Kidney epithelial cell (primary cell): ENCODE measurements around the gene GAS7. TPM values are rescaled to one million over a fixed set of nuclear protein-coding genes. Genes with fewer than 3 reads are reported as not detected.

Experiments
- DNase-seq: peaks from one replicate; pipeline ENCODE4 v3.0.0-alpha.2; 2010; ENCODE audit warnings: low read depth
- H3K27me3 ChIP-seq: 2 replicates; pipeline ENCODE4 v1.6.0; 2011; ENCODE audit warnings: low read length; ENCODE audit not compliant: control insufficient read depth, insufficient read depth
- H3K36me3 ChIP-seq: 2 replicates; pipeline ENCODE4 v1.5.1; 2011; ENCODE audit warnings: low read length; ENCODE audit not compliant: control insufficient read depth, insufficient read depth
- H3K4me3 ChIP-seq: 2 replicates; pipeline ENCODE4 v1.5.1; 2011; ENCODE audit warnings: low read depth, mild to moderate bottlenecking, control low read depth, low read length
- total RNA-seq: library from RNA; depleted of rRNA; stranded (reverse); fragments of >200 nt; gene quantifications from 2 replicates; pipeline ENCODE4 v1.2.3, GENCODE V29; 2015
- TF ChIP-seq, protein P1 (sequence below): IDR thresholded peaks from 2 replicates; pipeline ENCODE4 v1.5.1; 2011; ENCODE audit warnings: mild to moderate bottlenecking, moderate library complexity, low read length, control low read depth, inconsistent platforms; ENCODE audit not compliant: insufficient read depth, poor library complexity, severe bottlenecking

The GAS7 gene
- total RNA-seq, 1 donor from 2014 or later, result 3.6 TPM

GRCh38 chr17:10126616-10127501 is 71.5 kb downstream of the GAS7 start:
- Histone ChIP-seq H3K27me3 (no peaks in the 10 kb centered on the region), H3K36me3 (no peaks in the 10 kb centered on the region), H3K4me3 (no peak overlapping the region)
- no peak for DNase-seq
- TF ChIP-seq, protein P1, sequence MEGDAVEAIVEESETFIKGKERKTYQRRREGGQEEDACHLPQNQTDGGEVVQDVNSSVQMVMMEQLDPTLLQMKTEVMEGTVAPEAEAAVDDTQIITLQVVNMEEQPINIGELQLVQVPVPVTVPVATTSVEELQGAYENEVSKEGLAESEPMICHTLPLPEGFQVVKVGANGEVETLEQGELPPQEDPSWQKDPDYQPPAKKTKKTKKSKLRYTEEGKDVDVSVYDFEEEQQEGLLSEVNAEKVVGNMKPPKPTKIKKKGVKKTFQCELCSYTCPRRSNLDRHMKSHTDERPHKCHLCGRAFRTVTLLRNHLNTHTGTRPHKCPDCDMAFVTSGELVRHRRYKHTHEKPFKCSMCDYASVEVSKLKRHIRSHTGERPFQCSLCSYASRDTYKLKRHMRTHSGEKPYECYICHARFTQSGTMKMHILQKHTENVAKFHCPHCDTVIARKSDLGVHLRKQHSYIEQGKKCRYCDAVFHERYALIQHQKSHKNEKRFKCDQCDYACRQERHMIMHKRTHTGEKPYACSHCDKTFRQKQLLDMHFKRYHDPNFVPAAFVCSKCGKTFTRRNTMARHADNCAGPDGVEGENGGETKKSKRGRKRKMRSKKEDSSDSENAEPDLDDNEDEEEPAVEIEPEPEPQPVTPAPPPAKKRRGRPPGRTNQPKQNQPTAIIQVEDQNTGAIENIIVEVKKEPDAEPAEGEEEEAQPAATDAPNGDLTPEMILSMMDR, result no peak

DNA sequence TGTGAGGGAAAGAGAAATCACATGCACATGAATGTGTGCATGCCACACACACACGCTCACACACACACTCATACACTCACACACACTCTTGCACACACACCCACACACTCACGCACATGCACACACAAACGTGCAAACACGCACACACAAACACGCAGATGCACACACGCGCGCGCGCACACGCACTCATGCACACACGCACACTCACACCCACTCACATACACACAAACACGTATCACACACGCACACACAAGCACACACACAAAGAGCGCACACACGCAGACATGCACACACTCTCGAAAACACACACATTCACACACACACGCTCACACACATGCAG is 72.2 kb downstream of the GAS7 start:
- no peak for DNase-seq
- Histone ChIP-seq H3K27me3 (no peaks in the 10 kb centered on the region), H3K4me3 (no peak overlapping the region), H3K36me3 (no peaks in the 10 kb centered on the region)
- TF ChIP-seq, protein P1, result no peak

- TF ChIP-seq, protein P1, result no peak
- Histone ChIP-seq H3K36me3 (no peaks in the 10 kb centered on the region), H3K4me3 (no peak overlapping the region), H3K27me3 (no peaks in the 10 kb centered on the region)
- DNase-seq, result no peak
These were observed 72.7 kb downstream of the GAS7 start for GRCh38 chr17:10125531-10126275.

DNA sequence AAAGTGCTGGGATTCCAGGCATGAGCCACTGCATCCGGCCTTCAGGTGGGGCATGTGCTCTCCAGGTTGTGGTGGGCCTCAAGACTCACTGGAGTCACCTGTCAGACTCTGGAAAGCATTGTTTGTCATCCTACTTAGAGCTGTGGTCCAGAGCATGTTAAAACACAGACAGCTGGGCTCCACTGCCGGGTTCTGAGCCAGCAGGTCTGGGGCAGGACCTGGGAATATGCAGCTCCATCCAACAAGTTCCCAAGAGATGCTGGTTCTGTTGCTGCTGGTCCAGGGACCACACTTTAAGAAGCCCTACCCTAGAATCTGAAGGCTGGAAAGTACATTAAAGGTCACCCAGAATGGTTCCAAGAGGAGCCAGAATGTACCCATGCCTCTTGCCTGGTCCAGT is 75.3 kb downstream of the GAS7 start:
- Histone ChIP-seq H3K27me3 (no peaks in the 10 kb centered on the region), H3K4me3 (no peak overlapping the region)
- TF ChIP-seq, protein P1, result no peak

GRCh38 chr17:10121971-10122707 is 76.3 kb downstream of the GAS7 start:
- Histone ChIP-seq H3K4me3 (no peak overlapping the region), H3K27me3 (no peaks in the 10 kb centered on the region), H3K36me3 (no peaks in the 10 kb centered on the region)
- TF ChIP-seq, protein P1, result no peak
- DNase-seq, result no peak

More for the DNA sequence above, 75.3 kb downstream of the GAS7 start:
- no peaks in the 10 kb centered on the region for H3K36me3 ChIP-seq
- no peak for DNase-seq
